ENCODE measurements around the gene RIMS3. TPM values are rescaled to one million over a fixed set of nuclear protein-coding genes. Genes with fewer than 3 reads are reported as not detected.
"Not testable (repeated sequence)": the region's sequence is repeated elsewhere in the genome, so short reads cannot be mapped to it uniquely, and the experiment has no call there.

The RIMS3 gene
- total and polyA plus RNA-seq, 2 donors = 3.1 to 4.0 TPM

- DNase-seq (ENCODE audit: extremely low spot score) = no peak
- no peaks in the 10 kb centered on the region for H3K4me1 ChIP-seq (ENCODE audit: insufficient read depth)
- H3K4me3 ChIP-seq (ENCODE audit: low read depth, low read length) = no peak overlapping the region
- no peak overlapping the region for H3K27ac ChIP-seq (ENCODE audit: low read depth)
- H3K36me3 ChIP-seq (ENCODE audit: insufficient read depth) = no peaks in the 10 kb centered on the region
- WGBS = 88% methylated on average over 7 of the region's 7 CpGs
Observed at GRCh38 chr1:40595623-40596022, 69.9 kb downstream of the RIMS3 start.

GRCh38 chr1:40594187-40594531 is 71.3 kb downstream of the RIMS3 start:
- 57% methylated on average over 3 of the region's 3 CpGs for WGBS
- Histone ChIP-seq H3K27ac (ENCODE audit: low read depth) (no peak overlapping the region), H3K4me3 (ENCODE audit: low read depth, low read length) (no peak overlapping the region), H3K4me1 (ENCODE audit: insufficient read depth) (no peaks in the 10 kb centered on the region), H3K36me3 (ENCODE audit: insufficient read depth) (no peaks in the 10 kb centered on the region)
- no peak for DNase-seq (ENCODE audit: extremely low spot score)

GRCh38 chr1:40593449-40594186 is 71.9 kb downstream of the RIMS3 start:
- no peak overlapping the region for H3K4me3 ChIP-seq (ENCODE audit: low read depth, low read length)
- no peaks in the 10 kb centered on the region for H3K4me1 ChIP-seq (ENCODE audit: insufficient read depth)
- no peak overlapping the region for H3K27ac ChIP-seq (ENCODE audit: low read depth)
- 43% methylated on average over 8 of the region's 8 CpGs for WGBS
- no peaks in the 10 kb centered on the region for H3K36me3 ChIP-seq (ENCODE audit: insufficient read depth)
- no peak for DNase-seq (ENCODE audit: extremely low spot score)

- peak; percentile 23 for DNase-seq (ENCODE audit: extremely low spot score)
- Histone ChIP-seq H3K4me1 (ENCODE audit: insufficient read depth) (no peaks in the 10 kb centered on the region), H3K27ac (ENCODE audit: low read depth) (no peak overlapping the region), H3K4me3 (ENCODE audit: low read depth, low read length) (no peak overlapping the region), H3K36me3 (ENCODE audit: insufficient read depth) (no peaks in the 10 kb centered on the region)
- 39% methylated on average over 6 of the region's 6 CpGs for WGBS
Observed at GRCh38 chr1:40592107-40592803, 73.2 kb downstream of the RIMS3 start.

GRCh38 chr1:40588586-40588985 is 76.9 kb downstream of the RIMS3 start:
- Histone ChIP-seq H3K4me1 (ENCODE audit: insufficient read depth) (no peaks in the 10 kb centered on the region), H3K27ac (ENCODE audit: low read depth) (no peak overlapping the region), H3K4me3 (ENCODE audit: low read depth, low read length) (no peak overlapping the region), H3K36me3 (ENCODE audit: insufficient read depth) (no peaks in the 10 kb centered on the region)
- no peak for DNase-seq (ENCODE audit: extremely low spot score)
- 83% methylated on average over 2 of the region's 2 CpGs for WGBS

GRCh38 chr1:40583980-40584379 is 81.5 kb downstream of the RIMS3 start:
- no peak overlapping the region for H3K4me3 ChIP-seq (ENCODE audit: low read depth, low read length)
- H3K36me3 ChIP-seq (ENCODE audit: insufficient read depth) = no peaks in the 10 kb centered on the region
- WGBS = 79% methylated on average over 6 of the region's 6 CpGs
- H3K27ac ChIP-seq (ENCODE audit: low read depth) = no peak overlapping the region
- no peaks in the 10 kb centered on the region for H3K4me1 ChIP-seq (ENCODE audit: insufficient read depth)
- no peak for DNase-seq (ENCODE audit: extremely low spot score)

GRCh38 chr1:40582116-40582515 is 83.4 kb downstream of the RIMS3 start:
- 88% methylated on average over 2 of the region's 2 CpGs for WGBS
- Histone ChIP-seq H3K4me1 (ENCODE audit: insufficient read depth) (no peaks in the 10 kb centered on the region), H3K4me3 (ENCODE audit: low read depth, low read length) (no peak overlapping the region), H3K36me3 (ENCODE audit: insufficient read depth) (no peaks in the 10 kb centered on the region), H3K27ac (ENCODE audit: low read depth) (no peak overlapping the region)
- no peak for DNase-seq (ENCODE audit: extremely low spot score)

- no peak for DNase-seq (ENCODE audit: extremely low spot score)
Observed at GRCh38 chr1:40575336-40575735, 90.1 kb downstream of the RIMS3 start.

GRCh38 chr1:40574805-40575204 is 90.7 kb downstream of the RIMS3 start:
- H3K4me1 ChIP-seq (ENCODE audit: insufficient read depth); DNase-seq (ENCODE audit: extremely low spot score); H3K4me3 ChIP-seq (ENCODE audit: low read depth, low read length); H3K27ac ChIP-seq (ENCODE audit: low read depth); H3K36me3 ChIP-seq (ENCODE audit: insufficient read depth): not testable (repeated sequence)
- 68% methylated on average over 3 of the region's 3 CpGs for WGBS

More at GRCh38 chr1:40575336-40575735, 90.1 kb downstream of the RIMS3 start:
- H3K27ac ChIP-seq (ENCODE audit: low read depth) = no peak overlapping the region
- no peaks in the 10 kb centered on the region for H3K4me1 ChIP-seq (ENCODE audit: insufficient read depth)
- no peak overlapping the region for H3K4me3 ChIP-seq (ENCODE audit: low read depth, low read length)
- no peaks in the 10 kb centered on the region for H3K36me3 ChIP-seq (ENCODE audit: insufficient read depth)

Other genes with a start within 250 kb of the RIMS3 start
- 6.6 TPM for gene ZFP69B, start 215.2 kb downstream of the RIMS3 start, total RNA-seq
- 0.89 TPM for gene ZFP69B, start 215.2 kb downstream of the RIMS3 start, polyA plus RNA-seq
- gene ZFP69, start 188.4 kb downstream of the RIMS3 start, total RNA-seq = 8.6 TPM
- gene ZFP69, start 188.4 kb downstream of the RIMS3 start, polyA plus RNA-seq = 2.8 TPM
- 9.7 TPM for gene EXO5, start 156.9 kb downstream of the RIMS3 start, total RNA-seq
- gene EXO5, start 156.9 kb downstream of the RIMS3 start, polyA plus RNA-seq = 6.8 TPM
- 9.9 TPM for gene ZNF684, start 134.0 kb downstream of the RIMS3 start, total RNA-seq
- gene ZNF684, start 134.0 kb downstream of the RIMS3 start, polyA plus RNA-seq = 3.2 TPM
- 43.8 TPM for gene NFYC, start 26.0 kb upstream of the RIMS3 start, total RNA-seq
- gene NFYC, start 26.0 kb upstream of the RIMS3 start, polyA plus RNA-seq = 52.3 TPM
- gene KCNQ4, start 118.1 kb upstream of the RIMS3 start, total RNA-seq = 2.0 TPM
- gene KCNQ4, start 118.1 kb upstream of the RIMS3 start, polyA plus RNA-seq = 13.1 TPM
- 2.0 TPM for gene CITED4, start 196.7 kb upstream of the RIMS3 start, total RNA-seq
- gene CITED4, start 196.7 kb upstream of the RIMS3 start, polyA plus RNA-seq = 8.8 TPM

Data from urinary bladder (tissue), 4 donors.